HepG2 (cell line): ENCODE data around the gene PROX1. TPM values are rescaled to one million over a fixed set of nuclear protein-coding genes. Genes with fewer than 3 reads are reported as not detected.

Experiments used
- BCL3 ChIP-seq: sonication (generic); formaldehyde crosslinking; IDR thresholded peaks from 2 replicates; pipeline ENCODE4 v1.5.1; 2020; ENCODE audit warnings: mild to moderate bottlenecking, missing genetic modification reagents, moderate library complexity
- CHCHD3 ChIP-seq: sonication (generic); formaldehyde crosslinking; IDR thresholded peaks from 2 replicates; pipeline ENCODE4 v1.8.0; 2022; ENCODE audit warnings: mild to moderate bottlenecking, missing genetic modification reagents, moderate library complexity
- DPF2 ChIP-seq: sonication (generic); formaldehyde crosslinking; IDR thresholded peaks from 2 replicates; pipeline ENCODE4 v1.4.0; 2020; ENCODE audit warnings: mild to moderate bottlenecking, low read depth, missing genetic modification reagents, borderline replicate concordance
- FOXA3 ChIP-seq: IDR thresholded peaks from 2 replicates; pipeline ENCODE4 v1.6.1; 2016; ENCODE audit warnings: missing genetic modification reagents, missing compliant biosample characterization
- GLI4 ChIP-seq: sonication (generic); formaldehyde crosslinking; IDR thresholded peaks from 2 replicates; pipeline ENCODE4 v1.5.1; 2020; ENCODE audit warnings: missing genetic modification reagents, mild to moderate bottlenecking, moderate library complexity, borderline replicate concordance
- GZF1 ChIP-seq: sonication (generic); formaldehyde crosslinking; IDR thresholded peaks from 2 replicates; pipeline ENCODE4 v1.5.1; 2020; ENCODE audit warnings: mild to moderate bottlenecking, missing genetic modification reagents
- HDAC1 ChIP-seq: sonication (generic); formaldehyde crosslinking; IDR thresholded peaks from 2 replicates; pipeline ENCODE4 v1.5.1; 2020; ENCODE audit warnings: mild to moderate bottlenecking, missing genetic modification reagents
- ISL2 ChIP-seq: sonication (generic); formaldehyde crosslinking; IDR thresholded peaks from 2 replicates; pipeline ENCODE4 v1.5.0; 2020; ENCODE audit warnings: missing genetic modification reagents
- KLF12 ChIP-seq: sonication (generic); formaldehyde crosslinking; IDR thresholded peaks from 2 replicates; pipeline ENCODE4 v1.4.0; 2020; ENCODE audit warnings: missing genetic modification reagents, borderline replicate concordance
- MED13 ChIP-seq: sonication (generic); formaldehyde crosslinking; IDR thresholded peaks from 2 replicates; pipeline ENCODE4 v1.5.0; 2020; ENCODE audit warnings: missing genetic modification reagents
- NFIB ChIP-seq: sonication (generic); formaldehyde crosslinking; IDR thresholded peaks from 2 replicates; pipeline ENCODE4 v1.9.0; 2021; ENCODE audit warnings: missing genetic modification reagents, mild to moderate bottlenecking, borderline replicate concordance
- RAD21 ChIP-seq: fragments of 450-650 bp; formaldehyde crosslinking; IDR thresholded peaks from 2 replicates; pipeline ENCODE4 v1.5.0; 2020; ENCODE audit warnings: mild to moderate bottlenecking
- RAD51 ChIP-seq: fragments of 450-650 bp; IDR thresholded peaks from 2 replicates; pipeline ENCODE4 v1.6.1; 2016; ENCODE audit warnings: borderline replicate concordance
- RBM39 ChIP-seq: fragments of 200-400 bp; formaldehyde crosslinking; IDR thresholded peaks from one replicate; pipeline ENCODE4 v1.6.1; 2018; ENCODE audit warnings: antibody characterized with exemption, mild to moderate bottlenecking, low read depth, low read length; ENCODE audit not compliant: poor library complexity, severe bottlenecking
- TBX2 ChIP-seq: sonication (generic); formaldehyde crosslinking; IDR thresholded peaks from 2 replicates; pipeline ENCODE4 v1.5.0; 2020; ENCODE audit warnings: missing genetic modification reagents, mild to moderate bottlenecking, borderline replicate concordance
- ZBTB7B ChIP-seq: sonication (generic); formaldehyde crosslinking; IDR thresholded peaks from 2 replicates; pipeline ENCODE4 v1.4.0; 2020; ENCODE audit warnings: missing genetic modification reagents
- ZNF274 ChIP-seq: sonication (generic); formaldehyde crosslinking; IDR thresholded peaks from 2 replicates; pipeline ENCODE4 v1.5.1; 2020; ENCODE audit warnings: mild to moderate bottlenecking, missing genetic modification reagents
- ZNF446 ChIP-seq: sonication (generic); formaldehyde crosslinking; IDR thresholded peaks from 2 replicates; pipeline ENCODE4 v1.5.0; 2020; ENCODE audit warnings: mild to moderate bottlenecking, missing genetic modification reagents
- ZNF562 ChIP-seq: sonication (generic); formaldehyde crosslinking; IDR thresholded peaks from 2 replicates; pipeline ENCODE4 v1.8.0; 2022; ENCODE audit warnings: missing genetic modification reagents, borderline replicate concordance
- ZNF652 ChIP-seq: IDR thresholded peaks from 2 replicates; pipeline ENCODE4 v1.6.1; 2016; ENCODE audit warnings: low read depth, borderline replicate concordance
- ZNF740 ChIP-seq: sonication (generic); formaldehyde crosslinking; IDR thresholded peaks from 2 replicates; pipeline ENCODE4 v1.4.0; 2020; ENCODE audit warnings: missing genetic modification reagents
- ZNF773 ChIP-seq: sonication (generic); formaldehyde crosslinking; IDR thresholded peaks from 2 replicates; pipeline ENCODE4 v1.4.0; 2020; ENCODE audit warnings: missing genetic modification reagents, borderline replicate concordance
- polyA plus RNA-seq, 8 experiments: library from polyadenylated mRNA; depleted of rRNA in 3 of 8; stranded (reverse) in 7 of 8; unstranded in 1 of 8; fragments of >200 nt; fragmentation: Illumina TruSeq in 4 of 8; extraction: Trizol in 4 of 8; gene quantifications; 2 replicates each; pipeline versions ENCODE4 v1.2.1 to v1.2.3, GENCODE V29; 2011 to 2016; ENCODE audit warnings: low read depth in 4 of 8, missing spikeins in 1 of 8, mixed read lengths in 1 of 8; ENCODE audit not compliant: insufficient read depth in 1 of 8
- total RNA-seq, 5 experiments: library from RNA; depleted of rRNA; stranded (reverse); fragments of >200 nt; fragmentation: Illumina TruSeq; extraction: Trizol; gene quantifications; 2 replicates each; pipeline ENCODE4 v1.2.3, GENCODE V29; 2016; ENCODE audit warnings: low read depth in 1 of 5
- TF ChIP-seq, protein P1 (sequence below): sonication (generic); formaldehyde crosslinking; IDR thresholded peaks from 2 replicates; pipeline ENCODE4 v1.8.1; 2023; ENCODE audit warnings: mild to moderate bottlenecking, missing genetic modification reagents
- TF ChIP-seq, protein P2 (sequence below): sonication (generic); formaldehyde crosslinking; IDR thresholded peaks from 2 replicates; pipeline ENCODE4 v1.4.0; 2020; ENCODE audit warnings: missing genetic modification reagents
- TF ChIP-seq, protein P3 (sequence below): fragments of 450-650 bp; IDR thresholded peaks from 2 replicates; pipeline ENCODE4 v1.6.1; 2017; ENCODE audit warnings: mild to moderate bottlenecking

The PROX1 gene
- total and polyA plus RNA-seq, 2 of the 13 experiments (the other 11 are each of a cell fraction or from before 2014, with no cell fraction given), result 12.3 to 30.2 TPM

- TF ChIP-seq RAD21 (CRISPR knock-in tag), result no peak
- TF ChIP-seq, protein P1, sequence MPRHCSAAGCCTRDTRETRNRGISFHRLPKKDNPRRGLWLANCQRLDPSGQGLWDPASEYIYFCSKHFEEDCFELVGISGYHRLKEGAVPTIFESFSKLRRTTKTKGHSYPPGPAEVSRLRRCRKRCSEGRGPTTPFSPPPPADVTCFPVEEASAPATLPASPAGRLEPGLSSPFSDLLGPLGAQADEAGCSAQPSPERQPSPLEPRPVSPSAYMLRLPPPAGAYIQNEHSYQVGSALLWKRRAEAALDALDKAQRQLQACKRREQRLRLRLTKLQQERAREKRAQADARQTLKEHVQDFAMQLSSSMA, result no peak
- TF ChIP-seq TBX2 (CRISPR knock-in tag), result no peak; the same call in 1 of the 2 replicates
- TF ChIP-seq MED13 (CRISPR knock-in tag), result peak; percentile 89; the same call in 1 of the 2 replicates
- TF ChIP-seq, protein P2, sequence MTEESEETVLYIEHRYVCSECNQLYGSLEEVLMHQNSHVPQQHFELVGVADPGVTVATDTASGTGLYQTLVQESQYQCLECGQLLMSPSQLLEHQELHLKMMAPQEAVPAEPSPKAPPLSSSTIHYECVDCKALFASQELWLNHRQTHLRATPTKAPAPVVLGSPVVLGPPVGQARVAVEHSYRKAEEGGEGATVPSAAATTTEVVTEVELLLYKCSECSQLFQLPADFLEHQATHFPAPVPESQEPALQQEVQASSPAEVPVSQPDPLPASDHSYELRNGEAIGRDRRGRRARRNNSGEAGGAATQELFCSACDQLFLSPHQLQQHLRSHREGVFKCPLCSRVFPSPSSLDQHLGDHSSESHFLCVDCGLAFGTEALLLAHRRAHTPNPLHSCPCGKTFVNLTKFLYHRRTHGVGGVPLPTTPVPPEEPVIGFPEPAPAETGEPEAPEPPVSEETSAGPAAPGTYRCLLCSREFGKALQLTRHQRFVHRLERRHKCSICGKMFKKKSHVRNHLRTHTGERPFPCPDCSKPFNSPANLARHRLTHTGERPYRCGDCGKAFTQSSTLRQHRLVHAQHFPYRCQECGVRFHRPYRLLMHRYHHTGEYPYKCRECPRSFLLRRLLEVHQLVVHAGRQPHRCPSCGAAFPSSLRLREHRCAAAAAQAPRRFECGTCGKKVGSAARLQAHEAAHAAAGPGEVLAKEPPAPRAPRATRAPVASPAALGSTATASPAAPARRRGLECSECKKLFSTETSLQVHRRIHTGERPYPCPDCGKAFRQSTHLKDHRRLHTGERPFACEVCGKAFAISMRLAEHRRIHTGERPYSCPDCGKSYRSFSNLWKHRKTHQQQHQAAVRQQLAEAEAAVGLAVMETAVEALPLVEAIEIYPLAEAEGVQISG, result no peak
- no peak for TF ChIP-seq ZNF652
- no peak for TF ChIP-seq GLI4
- TF ChIP-seq FOXA3 (CRISPR knock-in tag), result no peak; the same call in 1 of the 2 replicates
- TF ChIP-seq CHCHD3 (CRISPR knock-in tag), result no peak
- no peak for TF ChIP-seq RBM39
- TF ChIP-seq ZNF446, result no peak
- TF ChIP-seq ZNF773, result no peak
- TF ChIP-seq ZNF562 (CRISPR knock-in tag), result no peak
- peak; percentile 83; the same call in 1 of the 2 replicates for TF ChIP-seq ISL2 (CRISPR knock-in tag)
- TF ChIP-seq, protein P3, sequence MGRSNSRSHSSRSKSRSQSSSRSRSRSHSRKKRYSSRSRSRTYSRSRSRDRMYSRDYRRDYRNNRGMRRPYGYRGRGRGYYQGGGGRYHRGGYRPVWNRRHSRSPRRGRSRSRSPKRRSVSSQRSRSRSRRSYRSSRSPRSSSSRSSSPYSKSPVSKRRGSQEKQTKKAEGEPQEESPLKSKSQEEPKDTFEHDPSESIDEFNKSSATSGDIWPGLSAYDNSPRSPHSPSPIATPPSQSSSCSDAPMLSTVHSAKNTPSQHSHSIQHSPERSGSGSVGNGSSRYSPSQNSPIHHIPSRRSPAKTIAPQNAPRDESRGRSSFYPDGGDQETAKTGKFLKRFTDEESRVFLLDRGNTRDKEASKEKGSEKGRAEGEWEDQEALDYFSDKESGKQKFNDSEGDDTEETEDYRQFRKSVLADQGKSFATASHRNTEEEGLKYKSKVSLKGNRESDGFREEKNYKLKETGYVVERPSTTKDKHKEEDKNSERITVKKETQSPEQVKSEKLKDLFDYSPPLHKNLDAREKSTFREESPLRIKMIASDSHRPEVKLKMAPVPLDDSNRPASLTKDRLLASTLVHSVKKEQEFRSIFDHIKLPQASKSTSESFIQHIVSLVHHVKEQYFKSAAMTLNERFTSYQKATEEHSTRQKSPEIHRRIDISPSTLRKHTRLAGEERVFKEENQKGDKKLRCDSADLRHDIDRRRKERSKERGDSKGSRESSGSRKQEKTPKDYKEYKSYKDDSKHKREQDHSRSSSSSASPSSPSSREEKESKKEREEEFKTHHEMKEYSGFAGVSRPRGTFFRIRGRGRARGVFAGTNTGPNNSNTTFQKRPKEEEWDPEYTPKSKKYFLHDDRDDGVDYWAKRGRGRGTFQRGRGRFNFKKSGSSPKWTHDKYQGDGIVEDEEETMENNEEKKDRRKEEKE, result no peak
- TF ChIP-seq NFIB, result no peak
- TF ChIP-seq ZNF740 (CRISPR knock-in tag), result no peak
- no peak for TF ChIP-seq DPF2 (CRISPR knock-in tag)
- peak; percentile 66; the same call in 1 of the 2 replicates for TF ChIP-seq ZBTB7B (CRISPR knock-in tag)
- no peak for TF ChIP-seq HDAC1 (CRISPR knock-in tag)
- no peak for TF ChIP-seq RAD51
- TF ChIP-seq KLF12 (CRISPR knock-in tag), result no peak
- TF ChIP-seq GZF1 (CRISPR knock-in tag), result no peak
- no peak for TF ChIP-seq ZNF274 (CRISPR knock-in tag)
- TF ChIP-seq BCL3, result no peak
Measured at GRCh38 chr1:213958346-213958745, 29.4 kb upstream of the PROX1 start (continued).
